GM23338 (cell line): ENCODE results near the gene ZNF662. TPM values are rescaled to one million over a fixed set of nuclear protein-coding genes. Genes with fewer than 3 reads are reported as not detected.

Source experiments
- ATAC-seq: fragments of 200-7000 bp; cut with Tn5 transposase; 3 replicates; pipeline ENCODE4 v1.9.1; 2020
- DNase-seq: peaks from one replicate; pipeline ENCODE4 v3.0.0-alpha.2; 2015; ENCODE audit warnings: low spot score
- H2AFZ ChIP-seq: fragments of 200-600 bp; sonication (generic); 2 replicates; pipeline ENCODE4 v1.8.0; 2016; ENCODE audit warnings: antibody characterized with exemption, mild to moderate bottlenecking, moderate library complexity
- H3F3A ChIP-seq: fragments of 200-600 bp; sonication (generic); replicated peaks from 2 replicates; pipeline ENCODE4 v1.8.0; 2017; ENCODE audit warnings: antibody characterized with exemption, mixed run types, low read depth
- H3K27ac ChIP-seq: fragments of 200-600 bp; sonication (generic); 2 replicates; pipeline ENCODE4 v1.6.1; 2016; ENCODE audit warnings: low read depth
- H3K27me3 ChIP-seq: fragments of 200-600 bp; sonication (generic); 2 replicates; pipeline ENCODE4 v1.8.0; 2016; ENCODE audit warnings: mild to moderate bottlenecking, mixed run types, moderate library complexity; ENCODE audit not compliant: insufficient read depth
- H3K36me3 ChIP-seq: fragments of 200-600 bp; sonication (generic); 2 replicates; pipeline ENCODE4 v1.8.0; 2016; ENCODE audit warnings: mild to moderate bottlenecking; ENCODE audit not compliant: insufficient read depth
- H3K4me1 ChIP-seq: fragments of 200-600 bp; sonication (generic); 2 replicates; pipeline ENCODE4 v1.8.0; 2016; ENCODE audit warnings: mild to moderate bottlenecking, moderate library complexity; ENCODE audit not compliant: insufficient read depth
- H3K4me2 ChIP-seq: fragments of 200-600 bp; sonication (generic); 2 replicates; pipeline ENCODE4 v1.7.1; 2017; ENCODE audit warnings: mixed run types
- H3K4me3 ChIP-seq: fragments of 200-600 bp; sonication (generic); 2 replicates; pipeline ENCODE4 v1.6.1; 2016; ENCODE audit warnings: mixed run types
- H3K79me2 ChIP-seq: fragments of 200-600 bp; sonication (generic); replicated peaks from 2 replicates; pipeline ENCODE4 v1.8.0; 2017; ENCODE audit warnings: mild to moderate bottlenecking; ENCODE audit not compliant: insufficient read depth
- H3K9me2 ChIP-seq: fragments of 200-600 bp; sonication (generic); 2 replicates; pipeline ENCODE4 v1.8.0; 2017; ENCODE audit not compliant: insufficient read depth
- H4K20me1 ChIP-seq: fragments of 200-600 bp; sonication (generic); replicated peaks from 2 replicates; pipeline ENCODE4 v1.8.0; 2017; ENCODE audit warnings: mild to moderate bottlenecking; ENCODE audit not compliant: insufficient read depth
- H3K27ac Mint-ChIP-seq: 2 replicates; pipeline ENCODE4 v1.8.0; 2020; ENCODE audit warnings: inconsistent platforms, mild to moderate bottlenecking, moderate library complexity, mixed read lengths
- H3K27me3 Mint-ChIP-seq: 3 replicates; pipeline ENCODE4 v1.8.0; 2022; ENCODE audit warnings: low read depth, mild to moderate bottlenecking, moderate library complexity, mixed read lengths, inconsistent platforms; ENCODE audit not compliant: insufficient read depth, poor library complexity
- H3K36me3 Mint-ChIP-seq: 3 replicates; pipeline ENCODE4 v1.8.0; 2021; ENCODE audit warnings: low read depth, mild to moderate bottlenecking, inconsistent platforms, moderate library complexity, mixed read lengths
- H3K4me1 Mint-ChIP-seq: 3 replicates; pipeline ENCODE4 v1.8.0; 2020; ENCODE audit warnings: mild to moderate bottlenecking, inconsistent platforms, mixed read lengths
- H3K4me3 Mint-ChIP-seq: 3 replicates; pipeline ENCODE4 v1.8.0; 2021; ENCODE audit warnings: moderate library complexity, mild to moderate bottlenecking, inconsistent platforms, mixed read lengths
- H3K9me3 Mint-ChIP-seq: 3 replicates; pipeline ENCODE4 v1.8.0; 2020; ENCODE audit warnings: moderate library complexity, mild to moderate bottlenecking, inconsistent platforms, mixed read lengths
- CREB1 ChIP-seq: fragments of 250-450 bp; sonication (Bioruptor Pico); IDR thresholded peaks from 2 replicates; pipeline ENCODE4 v1.5.0; 2020; ENCODE audit warnings: low read depth, mild to moderate bottlenecking, moderate library complexity
- CTCF ChIP-seq, 2 experiments: fragments of 200-600 bp in 1 of 2; sonication (generic) in 1 of 2; conservative IDR thresholded peaks; 2 replicates each; pipeline versions ENCODE4 v1.5.1 to v1.6.1; 2016 to 2017; ENCODE audit warnings: antibody characterized with exemption in 2 of 2, low read depth in 2 of 2, mild to moderate bottlenecking in 2 of 2, moderate library complexity in 1 of 2
- EZH2 ChIP-seq: fragments of 200-600 bp; sonication (generic); IDR thresholded peaks from one replicate; pipeline ENCODE4 v1.8.0; 2017; ENCODE audit warnings: antibody characterized with exemption, mild to moderate bottlenecking, low read depth; ENCODE audit not compliant: unreplicated experiment
- JUNB ChIP-seq: IDR thresholded peaks from one replicate; pipeline ENCODE4 v1.6.1; 2016; ENCODE audit warnings: antibody characterized with exemption; ENCODE audit not compliant: unreplicated experiment
- POLR2AphosphoS5 ChIP-seq: IDR thresholded peaks from 2 replicates; pipeline ENCODE4 v1.6.1; 2016; ENCODE audit warnings: antibody characterized with exemption, low read depth
- REST ChIP-seq: IDR thresholded peaks from one replicate; pipeline ENCODE4 v1.6.1; 2018; ENCODE audit warnings: antibody characterized with exemption; ENCODE audit not compliant: unreplicated experiment
- STAT1 ChIP-seq: IDR thresholded peaks from one replicate; pipeline ENCODE4 v1.6.1; 2016; ENCODE audit warnings: antibody characterized with exemption; ENCODE audit not compliant: unreplicated experiment
- ZNF114 ChIP-seq: fragments of 250-450 bp; sonication (Bioruptor Pico); IDR thresholded peaks from 2 replicates; pipeline ENCODE4 v1.5.0; 2020; ENCODE audit warnings: mild to moderate bottlenecking, moderate library complexity
- ZNF331 ChIP-seq: fragments of 250-450 bp; sonication (Bioruptor Pico); IDR thresholded peaks from 2 replicates; pipeline ENCODE4 v1.5.0; 2020; ENCODE audit warnings: low read depth, mild to moderate bottlenecking, moderate library complexity
- ZNF462 ChIP-seq: fragments of 250-450 bp; sonication (Bioruptor Pico); IDR thresholded peaks from 2 replicates; pipeline ENCODE4 v1.5.0; 2020; ENCODE audit warnings: mild to moderate bottlenecking, moderate library complexity
- polyA plus RNA-seq: library from polyadenylated mRNA; unstranded; fragments of >200 nt; fragmentation: Nextera tagmentation; extraction: Ambion mirVana; gene quantifications from 2 replicates; pipeline ENCODE4 v1.2.1, GENCODE V29; 2016
- total RNA-seq: library from RNA; depleted of rRNA; stranded (reverse); fragments of >200 nt; shearing (Covaris generic); gene quantifications from 2 replicates; pipeline ENCODE4 v1.2.3, GENCODE V29; 2014

The ZNF662 gene
- total and polyA plus RNA-seq, 2 experiments from 2014 or later: 0.84 to 1.5 TPM

- TF ChIP-seq REST (no peak), ZNF331 (no peak), CREB1 (no peak), CTCF (conservative IDR thresholded peaks at IDR 0.05; ENCODE audit: low read depth in 2 of 2) (no peak), EZH2 (no peak), JUNB (no peak), STAT1 (no peak), ZNF114 (CRISPR knock-in tag) (no peak), POLR2AphosphoS5 (no peak)
Observed at GRCh38 chr3:42876940-42877720, 28.8 kb upstream of the ZNF662 start (continued).

GRCh38 chr3:42877881-42878280 is 28.1 kb upstream of the ZNF662 start:
- no peaks in the 10 kb centered on the region for H3K79me2 ChIP-seq
- H3K36me3 Mint-ChIP-seq: no peaks in the 10 kb centered on the region
- no peak overlapping the region for H2AFZ ChIP-seq
- H3F3A ChIP-seq: 0 out of 2 replicates have a peak, but pooled peaks cover 4% of the 10 kb centered on the region
- DNase-seq (no peak), ATAC-seq (no peak)
- no peaks in the 10 kb centered on the region for H4K20me1 ChIP-seq
- no peak overlapping the region for H3K4me3 ChIP-seq
- H3K4me1 ChIP-seq: peaks cover 18% of the 10 kb centered on the region
- no peak overlapping the region for H3K27ac ChIP-seq
- no peaks in the 10 kb centered on the region for H3K9me2 ChIP-seq
- H3K27ac Mint-ChIP-seq: no peak overlapping the region
- H3K4me3 Mint-ChIP-seq: no peak overlapping the region
- H3K4me1 Mint-ChIP-seq: peaks cover 18% of the 10 kb centered on the region; the same call in 2 of the 3 replicates
- no peaks in the 10 kb centered on the region for H3K27me3 ChIP-seq
- no peaks in the 10 kb centered on the region for H3K9me3 Mint-ChIP-seq
- H3K27me3 Mint-ChIP-seq: no peaks in the 10 kb centered on the region
- no peak overlapping the region for H3K4me2 ChIP-seq
- no peaks in the 10 kb centered on the region for H3K36me3 ChIP-seq
- TF ChIP-seq STAT1: no peak
- TF ChIP-seq ZNF462 (CRISPR knock-in tag): no peak
- no peak for TF ChIP-seq ZNF331
- no peak for TF ChIP-seq CTCF (conservative IDR thresholded peaks at IDR 0.05; ENCODE audit: low read depth in 2 of 2)
- TF ChIP-seq JUNB: no peak
